ENCODE results near the gene MRPL41.
A peak's percentile ranks its signal among the peaks of the same experiment; 100 is the strongest.
"Not testable (repeated sequence)": the region's sequence is repeated elsewhere in the genome, so short reads cannot be mapped to it uniquely, and the experiment has no call there.

MRPL41 gene

DNA sequence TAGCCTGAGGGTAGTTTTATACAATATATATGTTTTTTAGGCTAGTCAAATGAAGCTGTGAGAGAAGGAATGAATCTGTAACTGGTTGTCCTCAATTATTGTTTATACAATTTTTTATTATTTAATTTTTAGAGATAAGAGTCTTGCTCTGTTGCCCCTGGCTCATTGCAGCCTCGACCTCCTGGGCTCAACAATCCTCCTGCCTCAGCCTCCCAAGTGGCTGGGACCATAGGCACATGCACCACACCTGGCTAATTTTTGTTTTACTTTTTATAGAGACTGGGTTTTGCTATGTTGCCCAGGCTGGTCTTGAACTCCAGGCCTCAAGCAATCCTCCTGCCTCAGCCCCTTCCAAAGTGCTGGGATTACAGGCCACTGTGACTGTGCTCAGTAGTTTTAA is 2.7 kb downstream of the MRPL41 start:
- no peak for DNase-seq

DNA sequence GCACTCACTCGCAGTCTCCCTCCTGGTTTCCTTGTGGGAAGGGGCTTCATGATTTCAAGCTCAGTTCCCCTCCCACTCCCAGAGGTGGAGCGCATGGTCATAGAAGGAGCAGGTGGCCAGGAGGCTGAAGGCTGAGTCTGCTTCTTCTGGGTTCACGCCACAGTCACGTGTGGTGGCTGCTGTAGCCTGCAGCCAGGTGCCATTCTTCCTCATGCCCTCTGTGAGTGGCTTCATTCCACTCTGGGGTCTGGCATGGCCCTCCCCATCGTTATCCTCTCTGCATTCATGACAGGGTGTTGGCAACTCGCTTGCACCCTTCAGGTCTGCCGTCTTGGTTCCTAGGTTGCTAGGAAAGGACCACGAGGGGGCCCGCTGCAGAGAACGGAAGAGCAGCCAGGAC is 3.5 kb downstream of the MRPL41 start:
- no peak for DNase-seq

DNA sequence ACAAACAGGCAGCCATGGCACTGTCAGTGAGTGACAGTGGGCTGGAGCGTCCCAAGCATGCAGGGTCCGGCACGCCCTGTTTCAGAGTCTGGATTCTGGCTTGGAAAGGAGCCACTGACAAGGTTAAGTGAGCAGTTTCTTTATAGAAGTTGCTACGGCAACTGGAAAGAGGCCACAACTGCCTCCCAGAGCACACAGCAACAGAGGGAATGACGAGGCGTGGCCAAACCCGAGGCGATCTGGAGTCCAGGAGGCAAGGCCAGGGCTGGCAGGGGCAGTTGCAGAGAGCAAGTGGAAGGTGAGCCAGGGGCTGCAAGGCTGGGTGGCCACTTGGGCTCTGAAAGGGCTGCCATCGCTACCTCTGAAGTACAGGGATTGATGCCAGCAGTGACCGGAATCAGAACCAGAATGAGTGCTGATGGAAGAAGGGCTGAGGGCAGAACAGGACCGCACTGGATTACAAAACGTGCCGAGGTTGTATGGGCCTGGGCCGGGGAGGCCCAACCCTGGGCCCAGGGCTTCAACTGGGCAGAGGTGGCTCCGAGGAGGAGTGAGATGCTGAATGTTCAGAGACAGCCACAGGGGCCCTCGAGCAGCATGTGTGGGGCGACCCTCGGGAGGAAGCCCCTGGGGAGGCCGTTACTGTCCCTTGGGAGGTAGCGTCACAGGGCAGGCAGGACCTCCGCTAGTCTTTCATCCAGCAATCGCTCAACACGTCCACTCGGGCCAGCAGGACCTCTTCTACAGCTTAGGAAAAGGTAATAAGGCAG is 4.6 kb downstream of the MRPL41 start:
- no peak for DNase-seq

DNA sequence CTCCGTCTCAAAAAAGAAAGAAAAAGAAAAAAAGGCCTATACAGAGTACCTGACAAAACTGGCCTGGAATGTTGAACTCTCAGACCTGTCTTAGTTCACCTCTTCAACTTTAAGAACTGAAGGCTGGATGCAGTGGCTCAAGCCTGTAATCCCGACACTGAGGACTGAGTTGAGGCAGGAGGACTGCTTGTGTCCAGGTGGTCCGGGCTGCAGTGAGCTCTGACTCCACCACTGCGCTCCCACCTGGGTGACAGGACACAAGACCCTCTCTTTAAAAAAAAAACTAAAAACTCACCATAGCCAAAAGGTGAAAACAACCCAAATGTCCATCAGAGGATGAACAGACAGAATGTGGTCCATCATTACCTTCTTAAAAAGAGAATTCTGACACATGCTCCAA is 6.4 kb downstream of the MRPL41 start:
- no peak for DNase-seq

DNA sequence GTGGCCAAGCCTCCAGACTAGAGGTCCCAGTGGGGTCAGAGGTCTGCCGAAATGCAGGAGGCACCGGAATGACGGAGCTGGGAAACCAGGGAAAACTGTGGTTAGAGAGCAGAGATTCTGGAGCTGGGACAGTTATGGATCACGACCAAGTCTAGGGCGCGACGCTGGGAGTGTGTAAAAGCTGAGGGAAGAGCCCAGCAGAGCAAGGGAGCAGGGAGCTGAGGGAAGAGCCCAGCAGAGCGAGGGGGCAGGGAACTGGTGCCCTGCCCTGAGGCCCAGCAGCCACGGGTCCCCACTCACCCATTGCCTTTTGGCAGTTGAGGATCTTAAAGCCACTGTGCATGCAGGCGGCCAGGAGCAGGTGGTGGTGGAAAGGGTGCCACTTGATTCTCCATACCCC is 12.5 kb downstream of the MRPL41 start:
- no peak for DNase-seq

DNA sequence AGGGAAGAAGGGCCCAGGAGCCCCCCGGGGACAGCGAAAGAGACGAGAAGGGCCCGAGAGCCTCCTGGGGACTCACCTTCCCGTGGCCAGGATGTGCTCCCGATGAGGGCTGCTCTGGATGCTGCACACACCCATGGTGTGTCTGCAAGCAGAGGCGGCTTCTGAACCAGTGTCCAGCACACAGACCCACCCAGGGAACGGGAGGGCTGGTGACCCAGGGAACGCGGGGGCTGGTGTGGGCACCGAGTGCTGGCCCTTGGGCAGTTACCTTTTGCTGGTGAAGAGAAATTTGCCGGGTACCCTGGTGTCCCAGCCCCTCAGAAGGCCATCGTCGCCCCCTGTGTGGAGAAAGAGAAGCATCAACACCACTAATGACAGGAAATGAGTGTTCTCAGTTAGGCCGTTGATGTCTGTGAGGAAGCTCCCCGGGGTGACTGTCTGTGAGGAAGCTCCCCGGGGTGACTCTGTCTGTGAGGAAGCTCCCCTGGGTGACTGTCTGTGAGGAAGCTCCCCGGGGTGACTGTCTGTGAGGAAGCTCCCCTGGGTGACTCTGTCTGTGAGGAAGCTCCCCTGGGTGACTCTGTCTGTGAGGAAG is 13.2 kb downstream of the MRPL41 start:
- DNase-seq = no peak

DNA sequence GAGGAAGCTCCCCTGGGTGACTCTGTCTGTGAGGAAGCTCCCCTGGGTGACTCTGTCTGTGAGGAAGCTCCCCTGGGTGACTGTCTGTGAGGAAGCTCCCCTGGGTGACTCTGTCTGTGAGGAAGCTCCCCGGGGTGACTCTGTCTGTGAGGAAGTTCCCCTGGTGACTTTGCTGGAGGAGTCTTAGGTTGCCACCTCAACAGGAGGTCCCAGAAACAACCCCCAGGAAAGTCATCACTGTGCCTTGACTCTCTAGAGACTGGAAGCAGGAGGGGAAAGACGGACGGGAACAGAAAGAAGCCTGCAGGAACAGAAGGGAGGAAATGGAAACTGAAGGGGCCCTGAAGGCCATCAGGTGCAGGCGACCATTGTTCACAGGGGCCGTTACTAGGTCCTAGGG is 16.8 kb downstream of the MRPL41 start:
- DNase-seq = not testable (repeated sequence)

DNA sequence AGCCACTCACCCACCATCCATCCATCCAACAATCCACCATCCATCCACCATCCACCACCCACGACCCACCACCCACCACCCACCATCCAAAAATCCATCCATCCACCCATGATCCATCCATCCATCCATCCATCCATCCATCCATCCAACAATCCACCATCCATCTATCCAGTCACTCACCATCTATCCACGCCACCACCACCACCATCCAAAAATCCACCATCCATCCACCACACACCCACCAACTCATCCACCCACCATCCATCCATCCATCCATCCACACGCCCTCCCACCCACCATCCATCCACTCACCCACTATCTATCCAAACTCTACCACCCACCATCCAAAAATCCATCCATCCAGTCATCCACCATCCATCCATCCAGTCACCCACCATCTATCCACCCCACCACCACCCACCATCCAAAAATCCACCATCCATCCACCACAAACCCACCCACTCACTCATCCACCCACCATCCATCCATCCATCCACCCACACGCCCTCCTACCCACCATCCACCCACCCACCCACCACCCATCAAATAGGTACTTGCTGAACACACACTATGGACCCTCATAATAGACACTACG is 18.0 kb downstream of the MRPL41 start:
- DNase-seq = no peak

DNA sequence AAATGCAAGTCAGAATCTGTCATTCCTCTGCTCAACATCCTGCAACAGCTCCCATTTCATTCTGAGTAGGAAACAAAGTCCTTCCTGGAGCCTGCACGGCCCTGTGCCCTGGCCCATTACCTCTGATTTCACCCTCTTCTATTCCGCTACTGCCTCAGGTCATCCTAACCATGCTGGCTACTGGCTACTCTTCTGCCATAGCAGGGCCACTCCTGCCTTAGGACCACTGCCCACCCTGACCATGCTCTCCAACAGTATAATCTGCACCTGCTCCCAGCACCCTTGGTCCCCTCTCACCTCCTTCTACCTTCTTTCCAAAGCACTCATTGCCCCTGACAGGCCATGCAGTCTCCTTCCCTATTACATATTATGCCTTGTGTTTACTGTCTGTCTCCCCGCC is 18.9 kb downstream of the MRPL41 start:
- no peak for DNase-seq

DNA sequence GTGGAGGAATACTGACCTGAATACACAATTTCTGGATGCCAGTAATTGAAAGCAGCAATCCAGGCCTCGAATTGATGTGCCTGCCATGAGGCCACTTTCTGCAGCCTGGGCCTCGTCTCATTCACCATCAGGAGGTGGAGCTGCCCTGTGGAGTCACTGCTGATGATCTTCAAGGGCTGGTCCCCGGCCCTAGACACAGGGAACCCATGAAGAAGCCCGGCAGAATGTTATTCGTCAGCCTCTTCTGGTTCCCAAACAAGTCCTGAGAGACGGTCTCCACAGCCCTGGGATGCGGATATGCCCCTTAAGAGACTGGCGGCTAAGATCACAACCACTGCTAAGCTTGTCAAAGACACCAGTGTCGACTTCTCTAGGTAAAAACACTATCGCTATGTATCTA is 22.5 kb downstream of the MRPL41 start:
- no peak for DNase-seq

DNA sequence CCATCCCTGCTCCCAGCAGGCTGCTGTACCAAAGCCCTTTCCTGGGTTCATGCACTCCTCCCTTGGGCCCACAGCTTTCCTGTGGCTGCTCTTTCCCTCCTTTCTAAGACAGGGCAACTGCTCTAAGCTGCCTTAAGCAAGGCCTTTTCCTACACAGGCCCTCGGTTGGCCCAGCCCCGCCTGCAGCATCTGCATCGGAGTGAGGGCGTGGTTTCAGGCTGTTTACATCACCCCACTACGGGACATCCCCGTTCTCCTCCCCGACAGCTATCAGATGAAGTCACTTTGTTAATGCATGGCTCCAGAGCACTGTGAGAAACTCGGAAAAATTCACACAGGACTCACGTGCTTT is 23.7 kb downstream of the MRPL41 start:
- no peak for DNase-seq

DNA sequence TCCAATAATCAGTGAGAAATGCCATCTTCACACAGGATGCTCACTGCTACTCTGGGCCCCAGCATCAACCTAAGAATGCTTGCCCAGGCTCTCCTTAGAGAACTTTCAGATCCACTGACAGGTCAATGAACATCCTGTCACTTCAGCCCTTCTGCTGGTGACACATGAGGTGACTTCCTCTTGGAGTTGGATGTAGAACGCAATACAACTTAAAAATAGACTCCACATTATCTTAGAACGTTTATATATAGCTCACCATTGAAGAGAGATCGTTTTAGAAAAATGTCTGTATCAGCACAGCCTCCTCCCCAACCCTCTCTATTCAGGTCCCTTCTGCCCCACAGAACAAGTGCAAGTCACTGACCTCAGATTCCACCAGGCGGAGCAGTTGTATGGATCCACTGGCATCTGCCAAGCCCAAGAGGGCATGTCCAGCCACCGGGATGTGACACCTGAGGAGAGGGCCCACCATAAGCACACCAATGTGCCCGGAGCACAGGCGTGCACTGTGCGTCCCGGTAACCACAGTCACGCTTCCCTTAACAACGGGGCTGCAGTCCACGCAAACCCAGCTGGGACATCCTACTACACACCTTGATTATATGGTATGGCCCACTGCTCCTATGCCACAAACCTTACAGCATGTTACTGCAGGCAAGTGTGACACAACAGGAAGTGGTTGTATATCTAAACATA is 24.2 kb downstream of the MRPL41 start:
- DNase-seq = no peak

DNA sequence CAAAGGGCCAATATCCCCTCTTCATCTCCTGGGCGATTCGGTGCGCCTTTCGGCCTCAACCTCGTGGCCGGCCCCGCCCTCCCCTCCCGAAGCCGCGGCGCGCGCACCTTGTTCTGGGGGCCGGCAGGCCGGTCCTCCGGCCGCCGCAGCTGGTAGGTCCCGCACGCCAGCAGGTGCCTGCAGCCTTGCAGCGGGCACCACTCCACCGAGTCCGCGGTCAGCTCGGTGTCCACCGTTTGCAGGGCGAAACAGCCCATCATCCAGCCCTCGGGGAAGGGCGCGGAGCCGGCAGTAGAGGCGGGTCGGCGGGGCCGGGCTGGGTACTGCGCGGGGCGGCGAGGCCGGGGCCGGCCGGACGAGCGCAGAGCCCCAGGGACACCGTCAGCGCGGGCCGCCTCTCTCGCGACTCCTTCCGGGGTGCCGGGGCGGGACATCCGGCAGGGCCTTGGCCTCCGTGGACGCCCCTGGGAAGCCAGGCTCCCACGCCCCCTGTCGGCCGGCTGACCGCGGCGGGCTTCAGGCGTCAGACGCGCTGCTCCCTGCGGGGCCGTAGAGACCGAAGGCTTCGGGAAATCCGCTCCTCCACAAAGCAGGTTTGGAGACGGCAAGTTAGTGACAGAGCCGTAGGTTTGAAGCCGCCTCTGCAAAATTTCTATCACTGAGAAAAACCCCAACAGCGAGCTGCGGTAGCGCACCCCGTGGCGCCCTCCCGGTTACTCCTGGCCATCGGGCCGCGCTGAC is 27.0 kb downstream of the MRPL41 start, which contains the start of gene DPH7:
Gene DPH7 (minus strand): TSS at position 408 of the 741 bp plus-strand sequence. CDS start 148 bp downstream, at position 260.
- DNase-seq = peak; percentile 87

DNA sequence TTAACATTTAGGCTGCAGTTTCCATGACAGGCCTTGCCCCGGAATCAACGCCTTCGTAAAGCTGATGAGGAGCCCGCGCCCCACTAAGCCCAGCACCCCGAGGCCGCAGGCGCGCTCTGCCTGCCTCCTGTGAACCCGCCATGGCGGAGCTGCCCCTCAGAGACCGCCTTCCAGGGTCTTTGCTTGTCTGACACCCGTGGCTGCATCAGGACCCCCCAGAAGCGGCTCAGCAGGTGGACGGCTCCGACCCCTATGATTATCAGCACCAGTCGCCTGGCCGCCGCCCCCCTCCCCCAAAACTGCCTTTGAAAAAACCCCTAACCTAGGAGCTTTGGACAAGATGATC is 27.6 kb downstream of the MRPL41 start:
- DNase-seq = no peak

DNA sequence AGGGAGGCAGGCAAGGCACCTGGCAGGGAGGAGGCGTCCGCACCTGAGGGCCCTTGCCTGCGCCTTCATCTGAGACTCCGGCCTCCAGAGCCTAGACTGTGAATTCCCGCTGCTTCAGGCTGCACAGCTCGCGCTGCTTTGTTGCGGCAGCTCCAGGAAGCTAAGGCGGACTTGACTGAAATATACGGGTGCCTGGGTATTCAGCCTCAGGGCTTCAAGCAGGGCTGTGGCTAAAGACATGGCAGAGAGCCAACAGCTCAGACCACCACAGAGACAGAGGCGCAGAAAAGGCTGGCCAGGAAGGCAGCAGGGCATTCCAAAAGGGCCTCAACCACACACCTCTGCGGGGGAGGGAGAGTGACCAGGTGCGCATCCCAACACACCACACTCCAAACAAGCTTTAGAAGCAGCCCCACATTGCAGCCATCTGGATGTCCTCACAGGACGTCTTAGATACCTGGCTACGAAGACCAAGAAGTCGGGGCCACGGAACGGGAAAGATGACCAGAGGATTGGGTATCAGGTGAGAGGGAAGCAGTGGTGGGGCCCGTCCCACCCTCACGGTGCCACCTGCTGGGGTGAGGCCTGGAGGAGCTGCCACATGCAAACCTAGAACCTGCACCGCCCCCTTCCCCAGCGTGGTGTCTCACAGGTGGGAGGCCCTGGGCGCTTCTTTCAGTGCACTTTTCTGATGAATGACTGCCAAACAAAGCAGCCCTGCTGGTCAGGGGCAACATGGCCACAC is 28.7 kb downstream of the MRPL41 start:
- DNase-seq = no peak

DNA sequence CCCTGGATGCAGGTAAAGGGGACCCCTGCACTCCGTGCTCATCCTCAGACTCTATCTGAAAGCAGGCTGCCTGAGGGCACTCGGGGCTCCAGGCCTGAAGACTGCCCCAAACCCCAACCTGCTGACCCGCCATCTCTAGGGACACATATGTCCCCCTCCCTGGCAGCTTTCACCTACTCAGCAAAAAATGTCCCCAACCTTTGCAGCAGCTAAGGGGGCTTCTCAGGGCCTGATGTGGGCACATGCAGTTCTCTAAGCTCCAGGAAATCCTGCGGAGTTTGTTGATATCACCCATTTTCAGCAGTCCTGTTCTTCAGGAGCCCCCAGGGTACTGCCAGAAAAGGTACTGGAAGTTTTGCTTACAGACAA is 29.3 kb downstream of the MRPL41 start:
- DNase-seq = no peak

DNA sequence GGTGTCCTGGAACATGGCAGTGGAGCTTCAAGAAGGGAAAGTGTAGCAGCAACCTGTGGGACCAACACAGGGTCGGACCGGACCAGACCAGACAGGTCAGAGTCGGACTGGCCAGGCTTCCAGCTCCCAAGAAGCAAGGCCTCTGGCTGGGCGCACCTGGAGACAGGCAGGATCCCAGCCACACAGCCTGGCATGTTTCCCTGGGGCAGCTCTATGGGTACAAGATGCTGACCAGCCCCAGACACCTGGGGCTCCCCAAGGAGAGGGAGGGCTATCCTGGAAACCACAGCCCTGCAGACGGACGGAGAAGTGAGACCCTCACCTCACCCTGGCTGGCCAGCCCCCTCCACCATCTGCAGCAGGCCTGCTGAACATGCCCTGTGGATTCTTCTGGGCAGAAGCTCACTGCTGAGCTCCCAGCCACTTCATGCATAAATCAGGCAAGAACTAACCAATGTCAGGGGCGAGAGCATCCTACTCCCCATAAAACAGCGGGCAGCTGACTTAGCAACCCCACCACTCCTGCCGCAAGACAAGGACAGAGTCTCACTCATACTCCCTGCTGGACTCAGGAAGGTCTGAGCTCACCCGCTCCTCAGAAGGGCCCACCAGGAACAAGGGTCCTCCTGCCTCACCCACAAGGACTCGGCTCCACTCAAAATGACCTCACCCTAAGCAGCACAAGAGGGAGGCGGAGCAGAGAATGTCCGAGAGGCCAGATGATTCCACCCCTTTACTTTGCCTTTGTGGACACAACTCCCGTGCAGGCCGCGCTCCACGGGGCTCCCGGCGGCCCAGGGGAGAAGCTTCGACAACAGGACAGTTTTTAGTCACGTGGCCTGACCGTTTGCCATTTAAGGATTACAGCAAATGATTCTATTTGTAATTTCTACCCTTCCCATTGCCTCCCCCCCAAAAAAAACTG is 29.9 kb downstream of the MRPL41 start:
- DNase-seq = no peak

DNA sequence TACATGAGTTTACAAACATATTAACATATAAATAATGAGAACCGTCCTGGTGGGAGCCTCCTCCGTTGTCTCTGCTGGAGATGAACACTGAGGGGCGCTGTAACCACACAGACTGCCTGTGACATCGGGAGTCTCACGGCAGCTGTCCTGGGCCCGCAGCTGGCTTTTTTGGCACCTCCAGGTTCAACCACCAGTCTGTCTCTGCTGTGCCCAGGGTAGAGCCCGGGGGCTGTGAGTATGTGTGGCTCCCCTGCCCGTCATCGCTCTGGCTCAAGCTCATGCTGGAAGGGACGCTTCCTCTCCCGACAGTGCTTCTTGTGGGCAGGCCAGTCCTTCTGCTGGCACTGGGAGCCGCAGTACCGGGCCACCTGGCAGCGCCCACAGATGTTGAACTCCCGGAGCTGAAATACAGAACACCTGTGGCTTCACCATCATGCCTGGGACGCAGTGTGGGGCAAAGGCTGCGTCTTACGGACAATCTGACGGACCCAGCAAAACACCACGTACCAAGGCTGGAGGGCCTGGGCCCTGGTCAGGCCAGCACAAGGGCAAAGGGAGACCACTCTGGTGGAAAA is 30.7 kb downstream of the MRPL41 start:
- DNase-seq = no peak

DNA sequence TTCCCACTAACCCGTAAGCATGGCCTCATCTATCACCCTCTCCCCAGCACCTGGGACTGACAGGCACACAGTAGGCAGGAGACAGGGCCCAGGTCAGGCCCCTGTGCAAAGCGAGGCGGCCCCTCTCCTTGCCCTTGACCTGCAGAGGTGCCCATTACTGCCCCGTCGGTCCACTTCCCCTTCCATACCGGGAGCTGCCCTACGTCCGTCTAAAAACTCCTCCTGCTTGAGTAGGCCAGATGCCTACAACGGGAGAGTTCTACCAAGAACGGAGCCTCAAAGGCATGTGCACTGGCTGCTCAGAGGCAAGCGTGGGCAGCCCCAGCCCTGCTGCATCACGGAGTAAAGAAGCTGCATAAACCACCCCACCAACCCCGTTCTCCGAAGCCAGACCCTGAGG is 31.7 kb downstream of the MRPL41 start:
- DNase-seq = no peak

DNA sequence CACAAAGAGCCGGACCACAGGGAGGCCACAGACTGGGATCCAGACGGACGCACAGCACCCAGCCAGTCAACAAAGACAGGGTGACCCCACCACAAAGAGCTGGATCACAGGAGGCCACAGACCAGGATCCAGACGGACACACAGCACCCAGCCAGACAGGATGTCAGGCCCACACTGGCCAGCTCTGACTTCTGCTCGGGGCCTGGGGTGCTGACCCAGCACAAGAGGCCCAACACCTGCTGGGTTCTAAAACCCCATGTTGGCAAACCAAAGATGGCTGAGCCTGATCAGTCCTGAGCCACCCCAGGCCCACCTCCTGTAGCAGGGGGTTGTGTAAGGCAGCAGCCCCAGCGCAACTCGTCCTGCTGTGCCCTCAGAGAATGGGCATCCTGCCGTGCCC is 32.3 kb downstream of the MRPL41 start:
- DNase-seq = no peak

DNA sequence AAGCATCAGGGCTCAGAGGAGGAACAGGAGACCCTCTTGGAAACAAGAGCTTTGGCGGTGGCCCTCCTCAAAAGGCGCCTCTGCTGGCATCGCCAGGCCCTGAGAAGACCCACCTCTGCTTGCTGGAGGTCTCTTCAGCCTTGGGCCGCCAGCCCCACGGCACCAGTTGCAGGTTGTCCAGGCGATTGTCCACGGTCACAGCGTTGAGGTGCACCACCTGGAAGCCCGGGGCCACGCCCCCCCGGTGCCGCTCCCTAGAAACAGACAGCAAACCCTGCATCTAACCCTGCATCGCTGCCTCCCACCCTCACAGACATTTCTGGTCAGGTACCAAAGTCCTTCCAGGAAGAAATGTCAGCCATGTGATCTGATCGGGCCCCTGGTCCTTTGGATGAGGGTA is 35.2 kb downstream of the MRPL41 start:
- DNase-seq = no peak
